ENCODE measurements around the gene CHMP3.
"Not testable (repeated sequence)": the region's sequence is repeated elsewhere in the genome, so short reads cannot be mapped to it uniquely, and the experiment has no call there.

CHMP3 gene

GRCh38 chr2:86562922-86563649 is at the start of gene CHMP3:
Gene CHMP3 (minus strand): TSS chr2:86563443. CDS start chr2:86563348, 95 bp downstream.
- DNase-seq: peak; percentile 96

GRCh38 chr2:86610871-86611270 is 47.6 kb upstream of the CHMP3 start:
- no peak for DNase-seq

- no peak for DNase-seq
These were observed 45.7 kb upstream of the CHMP3 start for GRCh38 chr2:86608832-86609410.

GRCh38 chr2:86603905-86604304 is 40.7 kb upstream of the CHMP3 start:
- no peak for DNase-seq

GRCh38 chr2:86598966-86599365 is 35.7 kb upstream of the CHMP3 start:
- no peak for DNase-seq

- DNase-seq: no peak
These were observed 32.9 kb upstream of the CHMP3 start for GRCh38 chr2:86596118-86596517.

GRCh38 chr2:86593266-86593665 is 30.0 kb upstream of the CHMP3 start:
- DNase-seq: no peak

GRCh38 chr2:86592547-86593230 is 29.4 kb upstream of the CHMP3 start:
- no peak for DNase-seq

GRCh38 chr2:86589701-86590100 is 26.5 kb upstream of the CHMP3 start:
- not testable (repeated sequence) for DNase-seq

- DNase-seq: peak; percentile 26
These were observed 21.1 kb upstream of the CHMP3 start for GRCh38 chr2:86584151-86584913.

GRCh38 chr2:86580560-86580959 is 17.3 kb upstream of the CHMP3 start:
- DNase-seq: no peak

GRCh38 chr2:86577817-86578456 is 14.7 kb upstream of the CHMP3 start:
- peak; percentile 15 for DNase-seq

GRCh38 chr2:86570059-86570458 is 6.8 kb upstream of the CHMP3 start:
- no peak for DNase-seq

- DNase-seq: no peak
These were observed 3.6 kb upstream of the CHMP3 start for GRCh38 chr2:86566821-86567190.

- no peak for DNase-seq
These were observed 3.0 kb upstream of the CHMP3 start for GRCh38 chr2:86566158-86566820.

GRCh38 chr2:86563650-86564061 is 413 bp upstream of the CHMP3 start:
- DNase-seq: no peak

GRCh38 chr2:86562485-86562921 is 740 bp downstream of the CHMP3 start:
- DNase-seq: peak; percentile 50

GRCh38 chr2:86557836-86558235 is 5.4 kb downstream of the CHMP3 start:
- DNase-seq: peak; percentile 16

- DNase-seq: no peak
These were observed 6.7 kb downstream of the CHMP3 start for GRCh38 chr2:86556508-86556907.

- no peak for DNase-seq
These were observed 10.4 kb downstream of the CHMP3 start for GRCh38 chr2:86552889-86553288.

- DNase-seq: not testable (repeated sequence)
These were observed 13.1 kb downstream of the CHMP3 start for GRCh38 chr2:86549963-86550725.
